Stimulated activated CD8-positive, alpha-beta memory T cell treated with anti-CD3 and anti-CD28 coated beads, Interleukin-2, amount 100 ng/mL, for 1 hour (primary cell): ENCODE results near the gene ARRB1.
A peak's percentile ranks its signal among the peaks of the same experiment; 100 is the strongest.

Experiments used
- DNase-seq, 2 donors: peaks; one replicate each; pipeline ENCODE4 v3.0.0-alpha.2; 2020; ENCODE audit warnings: low read depth in 2 of 2

The ARRB1 gene

DNA sequence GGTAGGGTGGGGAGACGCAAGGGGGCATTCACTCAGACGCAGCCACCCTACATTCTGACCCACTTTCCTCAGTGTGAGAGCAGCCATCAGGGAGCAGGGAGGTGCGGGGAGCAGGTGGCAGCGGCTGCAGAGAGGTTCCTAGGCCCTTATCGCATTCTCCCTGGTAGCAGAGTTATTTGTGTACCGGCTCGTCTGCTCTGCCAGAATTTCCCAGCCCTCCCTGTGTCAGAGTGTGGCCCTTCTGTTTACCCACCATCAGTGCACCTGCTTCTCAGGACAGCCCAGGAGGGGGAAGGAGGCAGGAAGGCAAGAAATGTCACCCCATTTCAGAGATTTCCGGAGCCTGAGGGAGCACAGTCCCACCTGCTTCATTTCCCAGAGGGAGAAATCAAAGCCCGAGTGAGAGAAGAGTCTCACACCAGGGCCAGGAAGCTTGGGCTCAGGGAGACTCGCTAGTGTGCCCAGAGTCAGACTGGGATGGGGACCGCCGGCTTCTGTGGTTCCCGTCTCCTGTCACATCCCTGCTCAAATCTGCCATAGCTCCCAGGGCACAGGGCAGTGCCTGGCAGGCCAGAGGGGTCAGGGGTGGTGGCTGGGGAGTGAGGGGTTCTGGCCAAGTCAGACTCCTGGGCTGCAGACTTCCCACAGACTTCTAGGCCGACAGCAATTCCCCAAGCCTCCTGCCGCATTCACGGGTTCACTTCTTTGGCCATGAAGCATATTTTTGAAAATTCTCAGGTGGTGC lies 49.7 kb downstream of the ARRB1 start:
- no peak for DNase-seq

DNA sequence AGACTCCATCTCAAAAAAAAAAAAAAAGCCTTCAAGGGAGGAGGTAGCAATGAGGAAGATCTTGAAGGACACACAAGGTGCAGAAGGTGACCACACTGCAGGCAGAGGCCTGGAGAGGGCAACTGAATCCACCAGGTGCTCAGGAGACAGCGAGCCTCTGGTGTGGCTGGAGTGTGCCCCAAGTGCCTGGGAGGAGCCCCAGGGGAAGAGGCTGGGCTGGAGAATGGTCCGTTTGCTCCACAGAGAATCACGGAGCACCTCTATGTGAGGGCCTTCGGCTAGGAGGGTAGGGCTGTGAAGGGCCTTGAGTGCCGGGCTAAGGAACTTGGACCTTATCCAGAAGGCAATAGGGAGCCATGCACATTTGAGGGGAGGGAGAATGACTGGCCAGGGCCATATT lies 50.3 kb downstream of the ARRB1 start:
- DNase-seq, result no peak

DNA sequence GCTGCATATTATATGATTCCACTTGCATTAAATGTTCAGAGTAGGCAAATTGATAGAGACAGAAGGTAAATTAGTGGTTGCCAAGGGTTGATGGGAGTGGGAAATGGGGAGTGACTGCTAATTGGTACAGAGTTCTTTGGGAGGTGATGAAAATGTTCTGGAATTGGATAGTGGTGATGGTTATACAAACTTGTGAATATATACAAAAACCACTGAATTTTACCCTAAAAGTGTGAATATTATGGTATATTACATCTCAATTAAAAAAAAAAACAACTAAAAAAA lies 52.5 kb downstream of the ARRB1 start:
- no peak for DNase-seq

DNA sequence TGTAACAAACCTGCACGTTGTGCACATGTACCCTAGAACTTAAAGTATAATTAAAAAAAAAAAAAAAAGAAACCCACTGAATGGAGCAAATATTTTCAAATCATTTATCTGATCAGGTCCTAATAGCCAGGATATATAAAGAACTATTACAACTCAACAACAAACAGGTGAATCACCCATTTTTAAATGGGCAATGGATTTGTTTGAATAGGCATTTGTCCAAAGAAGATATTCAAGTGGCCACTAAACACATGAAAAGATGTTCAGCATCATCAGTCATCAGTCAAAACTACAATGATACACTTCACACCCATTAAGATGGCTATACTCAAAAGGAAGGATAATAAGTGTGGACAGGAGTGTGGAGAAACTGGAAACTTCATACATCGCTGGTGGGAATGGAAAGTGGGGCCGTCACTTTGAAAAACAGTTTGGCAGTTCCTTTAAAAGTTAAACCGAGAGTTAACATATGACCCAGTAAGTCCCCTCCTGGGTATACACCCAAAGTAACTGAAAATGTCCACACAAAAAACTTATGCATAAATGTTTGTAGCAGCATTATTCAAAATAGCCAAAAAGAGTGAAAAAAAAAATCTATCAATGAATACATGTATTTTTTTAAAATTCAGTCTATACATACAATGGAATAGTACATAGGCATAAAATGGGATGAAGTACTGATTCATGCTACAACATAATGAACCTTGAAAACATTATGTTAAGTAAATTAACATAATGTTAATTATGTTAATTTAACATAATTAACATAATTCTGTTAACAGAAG lies 53.1 kb downstream of the ARRB1 start:
- DNase-seq, result no peak

DNA sequence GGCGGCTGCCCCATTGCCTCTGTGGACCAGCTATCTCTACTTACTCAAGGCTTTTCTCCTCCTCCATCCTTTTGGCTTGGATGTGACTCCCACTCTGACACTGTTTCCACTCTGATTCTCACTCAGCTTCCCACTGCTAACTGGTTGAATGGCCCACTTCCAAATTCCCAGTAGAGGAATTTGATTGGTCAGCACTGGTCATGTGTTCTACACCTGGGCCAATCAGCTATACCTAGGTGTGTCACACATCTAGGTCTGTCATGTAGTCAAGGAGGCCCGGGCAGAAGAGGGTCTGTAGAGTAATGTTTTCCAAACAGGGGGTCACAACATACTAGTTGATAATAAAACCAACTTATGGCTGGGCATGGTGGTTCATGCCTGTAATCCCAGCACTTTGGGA lies 57.6 kb downstream of the ARRB1 start:
- no peak for DNase-seq

DNA sequence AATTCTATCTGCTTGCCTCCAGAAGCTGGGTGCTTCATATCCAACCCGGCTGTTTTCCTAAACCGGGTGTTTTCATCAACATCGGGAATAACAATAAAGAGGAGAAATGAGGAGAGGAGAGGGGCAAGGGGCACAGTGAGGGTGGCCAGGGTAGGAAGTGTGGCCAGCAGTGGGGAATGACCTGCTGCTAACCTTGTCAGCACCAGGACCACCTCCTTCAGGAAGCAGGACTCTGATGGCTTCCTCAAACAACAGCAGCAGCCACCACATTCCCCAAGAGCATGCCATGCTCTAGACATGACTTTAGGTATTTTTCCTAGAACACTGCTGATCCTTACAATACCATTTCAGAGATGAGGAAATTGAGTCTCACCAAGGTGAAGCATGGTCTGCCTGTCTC lies 58.5 kb downstream of the ARRB1 start:
- DNase-seq, result no peak

DNA sequence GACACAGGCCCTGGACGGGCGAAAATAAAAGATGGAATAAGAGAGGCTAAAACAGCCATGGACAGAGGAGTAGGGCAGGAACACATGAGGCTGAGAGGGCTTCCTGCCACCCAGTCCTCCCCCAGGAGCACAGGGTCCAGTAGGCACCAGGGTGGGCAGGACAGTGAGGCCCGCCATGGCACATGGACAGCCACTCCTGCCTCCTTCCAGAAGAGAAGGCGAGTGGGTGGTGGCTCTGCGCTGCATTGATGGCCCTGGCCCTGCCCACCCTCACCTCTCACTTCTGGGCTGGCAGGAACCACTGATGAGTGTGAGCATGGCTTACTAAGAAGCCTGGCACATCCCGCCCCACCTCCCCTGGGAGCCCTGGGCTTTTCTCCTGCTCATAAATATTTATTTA lies 59.7 kb downstream of the ARRB1 start:
- DNase-seq, result no peak

DNA sequence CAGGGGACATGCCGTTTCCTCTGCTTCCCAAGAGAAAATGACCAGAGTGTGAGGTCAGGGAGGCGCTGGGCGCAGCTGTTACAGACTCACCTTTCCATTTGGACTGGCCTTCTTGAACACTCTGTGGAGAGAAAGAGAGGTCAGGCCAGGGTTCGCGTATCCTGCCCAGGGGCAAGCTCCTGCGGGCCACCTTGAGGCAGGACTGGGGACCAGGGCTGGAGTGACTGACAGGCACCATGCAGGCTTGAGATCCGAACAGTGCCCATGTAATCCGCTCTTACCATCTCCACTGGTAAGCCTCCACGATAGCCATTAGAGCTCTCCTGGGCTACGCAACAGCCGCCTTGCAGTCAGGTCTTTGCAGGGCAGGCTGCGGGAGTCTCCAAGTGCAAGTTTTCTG lies 61.5 kb downstream of the ARRB1 start:
- no peak for DNase-seq

DNA sequence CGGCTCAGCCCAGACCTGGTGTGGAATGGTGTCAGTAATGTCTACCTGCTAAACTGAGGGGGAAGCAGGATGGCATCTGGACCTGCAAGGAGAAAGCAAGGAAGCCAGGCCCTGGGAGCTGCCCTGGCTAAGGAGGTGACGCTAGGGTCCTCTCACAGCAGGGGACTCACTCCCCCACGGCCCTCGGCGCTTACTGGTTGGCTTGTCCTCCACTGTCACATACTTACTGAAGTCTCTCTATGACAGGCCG lies 62.0 kb downstream of the ARRB1 start:
- DNase-seq, result no peak

DNA sequence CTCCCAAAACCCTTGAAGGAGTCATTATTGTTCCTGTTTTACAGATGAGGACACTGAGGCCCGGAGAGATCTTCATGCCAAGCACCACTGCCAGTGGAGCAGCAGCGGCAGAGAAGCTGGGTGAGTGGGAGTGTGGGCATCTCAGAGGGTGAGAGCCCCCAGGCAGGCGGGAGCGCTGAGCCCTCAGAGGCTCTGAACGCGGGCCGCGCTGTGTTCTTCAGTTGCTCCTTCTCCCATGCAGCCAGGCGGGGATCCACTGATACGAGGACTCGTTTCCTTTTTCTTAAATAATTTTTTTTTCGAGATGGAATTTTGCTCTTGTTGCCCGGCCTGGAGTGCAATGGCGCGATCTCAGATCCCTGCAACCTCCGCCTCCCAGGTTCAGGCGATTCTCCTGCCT lies 63.9 kb downstream of the ARRB1 start:
- no peak for DNase-seq

DNA sequence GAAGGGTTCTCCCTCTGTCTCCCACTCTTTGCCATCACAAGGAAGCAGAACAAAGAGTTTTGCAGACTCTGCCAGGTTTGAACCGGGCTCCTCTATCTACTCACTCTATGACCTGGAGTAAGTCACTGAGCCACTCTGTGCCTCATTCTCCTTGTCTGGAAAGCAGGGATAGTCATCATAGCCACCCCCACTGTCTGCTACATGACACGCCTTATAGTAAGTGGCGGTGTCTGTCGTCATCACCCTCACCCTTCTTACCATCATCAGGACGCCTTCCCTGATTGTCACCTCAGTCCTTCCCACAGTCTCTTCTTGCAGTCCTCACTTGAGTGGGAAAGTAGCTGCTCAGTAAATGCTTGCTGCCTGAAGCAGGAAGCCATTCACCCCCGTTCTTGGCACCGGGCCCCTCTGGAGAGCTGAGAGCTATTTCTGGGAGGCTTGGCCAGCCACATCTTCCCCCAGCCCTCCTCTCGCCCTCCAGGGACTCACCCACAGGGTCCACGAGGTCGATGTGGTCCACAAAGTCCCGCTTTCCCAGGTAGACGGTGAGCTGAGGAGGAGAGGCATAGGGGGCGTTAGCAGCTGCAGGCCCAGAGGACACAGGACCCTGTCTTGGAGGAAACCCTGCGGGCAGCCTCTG lies 64.5 kb downstream of the ARRB1 start:
- no peak for DNase-seq

DNA sequence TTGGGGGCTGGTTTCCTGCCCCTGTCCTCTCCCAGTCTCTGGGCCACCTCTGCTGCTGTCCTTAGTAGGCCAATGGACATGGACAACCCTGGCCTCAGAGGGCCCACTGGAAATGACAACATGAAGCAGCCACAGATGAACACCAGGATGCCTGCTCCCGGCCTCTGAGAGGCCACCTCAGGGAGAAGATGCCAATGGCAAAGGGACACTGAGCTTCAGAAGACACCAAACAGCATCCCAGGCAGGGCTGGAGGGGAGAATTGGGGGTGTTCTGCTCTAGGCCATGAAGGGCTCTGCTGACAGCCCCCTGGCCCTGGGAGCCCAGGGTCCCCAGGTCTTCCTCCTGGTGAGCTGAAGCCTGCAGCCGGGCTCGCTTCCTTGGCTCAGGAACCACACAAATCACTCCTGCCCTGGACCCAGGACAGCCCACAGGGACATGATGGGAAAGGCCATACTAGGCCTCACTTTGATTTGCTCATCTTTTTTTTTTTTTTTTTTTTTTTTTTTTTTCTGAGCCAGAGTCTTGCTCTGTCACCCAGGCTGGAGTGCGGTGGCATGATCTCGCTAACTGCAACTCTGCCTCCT lies 65.6 kb downstream of the ARRB1 start:
- no peak for DNase-seq

DNA sequence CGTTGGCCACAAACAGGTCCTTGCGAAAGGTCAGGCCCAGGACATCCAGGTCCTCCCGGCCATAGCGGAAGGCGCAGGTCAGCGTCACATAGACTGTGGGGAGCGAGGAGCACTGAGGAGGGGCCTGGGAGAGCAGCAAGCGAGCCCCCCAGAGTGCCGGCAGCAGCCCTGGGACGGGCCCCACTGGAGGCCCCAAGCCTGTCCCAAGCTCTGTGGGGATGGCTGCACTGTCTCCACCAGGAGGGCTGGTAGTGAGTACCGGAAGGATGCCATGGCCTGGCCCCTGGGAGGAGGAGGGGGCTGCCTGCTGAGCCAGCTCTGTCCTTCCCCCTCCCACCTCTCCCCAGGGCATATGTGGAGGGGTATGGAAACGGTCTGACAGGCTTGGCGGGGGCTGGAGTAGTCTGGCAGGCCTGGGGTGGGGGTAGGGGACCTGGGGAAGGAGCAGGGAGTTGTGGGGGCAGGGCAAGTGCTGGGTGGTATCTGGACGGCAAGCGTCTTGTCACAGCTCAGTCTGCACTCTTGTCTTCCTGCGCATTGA lies 68.0 kb downstream of the ARRB1 start:
- no peak for DNase-seq

DNA sequence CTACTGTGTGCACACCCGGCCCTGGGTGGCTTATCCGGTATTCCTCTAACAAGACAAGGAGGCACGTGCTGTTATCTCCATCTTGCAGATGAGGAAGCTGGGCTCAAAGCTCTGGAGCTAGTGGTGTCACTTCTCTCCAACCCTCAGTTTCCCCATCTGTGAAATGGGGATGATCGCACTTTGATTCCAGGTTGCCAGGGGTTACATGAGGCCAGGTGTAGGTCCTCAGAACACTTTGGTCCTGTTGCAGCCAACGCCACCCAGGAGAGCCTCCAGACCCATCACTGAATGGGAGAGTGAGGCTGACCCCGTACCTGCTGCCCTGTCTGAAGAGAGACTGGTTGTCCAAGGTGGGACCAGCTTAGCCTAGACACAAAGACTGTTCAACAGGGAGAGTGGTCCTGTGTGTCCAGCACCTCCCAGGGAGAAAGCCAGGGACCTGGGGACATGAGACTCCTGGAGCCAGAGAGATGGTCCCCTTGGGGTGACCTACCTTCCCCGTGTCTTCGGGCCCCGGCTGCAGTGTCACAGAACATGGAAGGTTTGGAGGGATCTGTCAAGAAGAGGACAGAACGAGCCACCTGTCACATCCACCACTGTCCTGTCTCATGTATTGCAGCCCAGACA lies 69.9 kb downstream of the ARRB1 start:
- DNase-seq, result no peak

DNA sequence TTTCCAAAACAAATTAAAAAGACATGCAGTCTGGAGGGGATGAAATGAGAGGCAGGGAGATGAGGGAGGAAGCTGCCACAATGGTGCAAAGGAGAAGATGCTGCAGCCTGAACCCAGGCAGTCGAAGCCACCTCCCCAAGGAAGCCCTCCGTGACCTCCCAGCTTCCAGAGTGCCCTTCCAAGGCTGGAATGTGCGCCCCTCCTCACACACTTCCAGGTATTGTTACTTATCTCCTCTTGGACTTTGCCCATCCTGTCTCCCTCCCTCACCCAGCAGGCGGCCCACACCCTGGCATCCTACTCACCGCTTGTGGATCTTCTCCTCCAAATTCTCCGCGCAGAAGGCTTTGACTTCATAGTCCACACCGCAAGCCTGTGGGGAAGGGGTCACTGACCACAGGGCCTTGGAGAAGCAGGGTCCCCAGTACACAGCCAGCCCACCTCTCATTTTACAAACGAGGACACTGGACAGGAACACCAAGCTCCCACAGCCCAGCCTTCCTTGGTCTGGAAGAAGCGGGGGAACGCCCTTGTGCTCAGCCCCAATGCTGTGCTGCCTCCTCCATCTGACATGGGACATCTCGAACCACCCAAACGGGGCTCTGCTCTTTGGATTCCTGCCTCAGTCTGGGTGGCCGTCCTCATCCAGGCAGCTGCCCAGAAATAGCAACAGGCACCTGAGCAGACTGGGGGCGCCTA lies 70.5 kb downstream of the ARRB1 start:
- DNase-seq, result no peak

DNA sequence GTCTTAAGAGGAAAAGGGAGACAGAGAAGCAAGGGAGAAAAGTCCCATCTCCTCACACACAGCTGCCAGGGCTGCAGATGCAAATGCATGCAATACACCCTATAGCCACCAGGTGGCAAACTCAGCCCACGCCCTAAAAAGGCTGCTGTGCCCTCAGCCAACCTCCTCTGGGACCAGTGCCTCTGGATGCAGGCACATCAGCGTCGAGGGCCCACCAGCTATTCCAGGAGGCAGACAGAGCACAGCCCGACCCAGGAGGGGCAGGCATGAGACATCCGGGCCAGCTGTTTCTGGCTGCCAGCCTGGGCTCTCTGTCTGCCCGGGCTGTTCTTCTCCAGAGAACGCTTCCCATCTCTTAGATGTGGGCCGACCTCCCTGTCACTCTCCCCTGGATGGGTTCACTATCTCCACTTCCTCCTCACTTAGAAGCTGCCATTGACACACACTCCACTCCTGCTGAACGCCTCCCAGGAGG lies 71.2 kb downstream of the ARRB1 start:
- DNase-seq, result peak; percentile 53 to 55

DNA sequence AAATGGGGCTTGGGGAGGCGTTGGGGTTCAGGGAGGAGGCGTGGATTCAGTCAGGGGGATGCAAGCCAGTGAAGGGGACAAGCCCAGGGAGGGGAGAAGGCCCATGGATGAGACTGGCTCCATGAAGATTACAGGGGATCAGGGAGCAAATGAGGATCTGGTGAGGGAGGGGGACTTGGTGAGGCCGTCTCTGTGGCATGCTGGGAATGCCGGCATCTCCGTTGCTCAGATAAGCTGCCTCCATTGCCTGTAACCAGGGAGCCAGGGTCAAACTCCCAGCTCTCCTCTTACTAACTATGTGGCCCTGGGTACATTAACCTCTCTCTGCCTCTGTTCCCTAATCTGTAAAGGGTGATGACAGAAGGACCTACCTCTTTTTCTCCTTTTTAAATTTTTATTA lies 72.2 kb downstream of the ARRB1 start:
- DNase-seq, result no peak

DNA sequence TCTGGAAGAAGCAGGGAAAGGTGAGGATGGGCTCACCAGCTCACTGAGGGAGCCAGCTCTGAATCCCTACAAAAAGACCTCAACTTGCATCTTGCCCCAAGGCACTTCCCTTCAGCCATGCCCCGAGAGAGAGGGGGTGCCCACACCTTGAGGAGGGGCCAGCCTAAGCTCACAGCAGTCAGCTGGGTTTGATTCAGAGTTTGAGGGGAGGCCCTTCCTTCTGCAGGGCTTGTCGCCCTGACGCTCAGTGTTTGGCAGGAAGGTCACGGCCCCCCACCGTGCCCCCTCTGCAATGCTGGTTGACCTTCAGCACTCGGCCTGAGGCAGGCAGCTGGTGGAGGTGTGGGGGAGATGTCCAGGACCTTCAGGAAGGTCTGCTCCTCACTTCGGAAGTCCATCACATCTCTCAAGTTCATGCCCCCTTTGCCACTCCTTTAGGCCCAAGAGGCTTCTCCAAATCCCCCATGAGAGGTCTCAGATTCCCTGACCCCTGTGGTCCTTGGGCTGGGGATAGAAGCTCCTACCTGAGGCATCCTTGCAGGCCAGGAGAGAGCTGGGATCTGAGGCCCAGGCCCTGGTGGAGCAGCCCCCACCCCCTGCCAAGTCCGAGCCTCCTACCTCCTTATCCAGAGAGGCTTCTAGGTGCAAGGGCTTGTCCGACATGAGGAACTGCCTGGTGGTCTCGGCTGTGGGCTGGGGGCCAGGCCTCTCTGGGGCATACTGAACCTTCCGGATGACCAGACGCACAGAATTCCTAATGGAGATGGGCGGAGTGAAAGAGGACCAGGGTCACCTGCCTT lies 73.3 kb downstream of the ARRB1 start:
- DNase-seq, result no peak

DNA sequence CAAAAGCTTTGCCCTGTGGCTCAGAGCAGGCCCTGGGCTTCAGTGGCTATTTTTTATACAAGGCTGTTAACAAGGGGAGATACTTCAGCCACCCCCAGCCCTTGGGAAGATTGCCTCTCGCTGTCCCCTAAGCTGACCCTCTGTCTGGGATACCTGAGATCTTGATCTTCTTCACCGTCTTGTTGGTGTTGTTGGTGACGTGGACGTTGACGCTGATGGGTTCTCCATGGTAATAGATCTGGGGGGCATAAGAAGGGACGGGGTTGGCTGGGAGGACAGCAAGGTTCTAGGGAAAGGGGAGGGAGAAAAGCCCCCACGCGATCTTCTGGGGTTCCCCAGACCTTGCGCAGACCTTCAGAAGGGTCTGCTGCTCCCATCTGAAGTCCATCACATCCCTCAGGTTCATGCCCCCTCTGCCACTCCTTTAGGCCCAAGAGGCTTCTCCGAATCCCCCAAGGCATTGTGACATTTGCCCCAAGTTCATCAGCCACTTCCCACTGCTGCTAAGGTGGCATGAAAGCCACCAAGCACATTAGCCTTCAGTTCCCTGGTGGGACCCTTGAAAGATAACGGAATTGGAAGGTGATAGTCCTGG lies 74.2 kb downstream of the ARRB1 start:
- DNase-seq, result no peak

DNA sequence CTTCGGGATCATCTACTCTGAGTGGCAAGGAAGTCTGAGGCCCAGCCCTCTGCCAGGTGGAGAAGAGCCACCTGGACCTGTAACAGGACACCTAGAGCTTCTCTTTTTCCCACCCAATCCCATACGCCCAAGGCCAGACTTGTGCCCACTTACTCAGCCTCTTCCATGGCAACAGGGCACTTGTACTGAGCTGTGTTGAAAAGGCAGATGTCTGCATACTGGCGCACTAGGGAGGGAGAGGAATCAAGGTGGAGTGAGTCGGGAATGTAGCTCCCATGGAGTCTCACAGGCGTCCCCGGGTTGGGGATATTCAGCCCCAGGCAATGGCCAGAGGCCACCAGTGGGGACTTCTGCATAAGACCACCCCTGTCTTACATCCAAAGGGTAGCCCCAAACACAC lies 74.8 kb downstream of the ARRB1 start:
- DNase-seq, result no peak
